Measurements from ENCODE around the gene PLEKHJ1. TPM values are rescaled to one million over a fixed set of nuclear protein-coding genes. Genes with fewer than 3 reads are reported as not detected.

The PLEKHJ1 gene
- total RNA-seq, 3 donors from 2014 or later: 44.6 to 52.8 (median 47.4) TPM

GRCh38 chr19:2239771-2240770 is 3.9 kb upstream of the PLEKHJ1 start:
- TF ChIP-seq CTCF (IDR thresholded peaks at IDR 0.05) (no peak), POLR2AphosphoS5 (IDR thresholded peaks at IDR 0.05) (no peak), POLR2A (IDR thresholded peaks at IDR 0.05) (no peak)
- intact Hi-C loops (cut with DNase I; ENCODE audit: low total_unique reads): loop anchor here (5.0 kb wide), 1 partner anchor 32 kb away; no protein-coding TSS in a partner anchor
- peaks cover 18 to 33% of the 10 kb centered on the region in 2 donors for H3K4me1 ChIP-seq
- peaks cover 8% of the 10 kb centered on the region for H3K36me3 ChIP-seq
- no peak for DNase-seq (ENCODE audit: low spot score in 2 of 2)
- no peaks in the 10 kb centered on the region for H3K27me3 ChIP-seq
- peak overlapping the region; percentile 34 to 67 (median 46) for H3K4me3 ChIP-seq
- H3K27ac ChIP-seq: peak overlapping the region; percentile 75 to 82
- no peaks in the 10 kb centered on the region for H3K9me3 ChIP-seq

DNA sequence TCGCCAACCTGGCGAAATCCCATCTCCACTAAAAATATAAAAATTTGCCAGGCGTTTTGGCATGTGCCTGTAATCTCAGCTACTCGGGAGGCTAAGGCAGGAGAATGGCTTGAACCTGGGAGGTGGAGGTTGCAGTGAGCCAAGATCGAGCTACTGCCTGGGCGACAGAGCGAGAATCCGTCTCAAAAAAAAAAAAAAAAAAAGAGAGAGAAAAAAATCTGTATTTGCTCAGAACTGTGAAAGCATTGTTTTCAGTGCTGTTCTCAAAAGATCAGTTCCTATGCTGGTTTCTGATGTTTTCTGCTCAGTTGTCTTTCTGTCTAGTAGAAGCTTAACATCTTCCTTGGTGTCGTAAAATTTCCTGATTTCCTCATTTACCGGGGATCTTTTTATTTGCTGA is 3.0 kb upstream of the PLEKHJ1 start:
- H3K4me1 ChIP-seq: peaks cover 18 to 37% of the 10 kb centered on the region in 2 donors
- peaks cover 5% of the 10 kb centered on the region for H3K36me3 ChIP-seq
- no peak for TF ChIP-seq POLR2A (IDR thresholded peaks at IDR 0.05)
- no peak for TF ChIP-seq CTCF (IDR thresholded peaks at IDR 0.05)
- no peak for TF ChIP-seq POLR2AphosphoS5 (IDR thresholded peaks at IDR 0.05)
- H3K27ac ChIP-seq: peak overlapping the region in 1 of 2 donors; percentile 82
- no peak for DNase-seq (ENCODE audit: low spot score in 2 of 2)
- no peaks in the 10 kb centered on the region for H3K9me3 ChIP-seq
- intact Hi-C loops (cut with DNase I; ENCODE audit: low total_unique reads): loop anchor here (5.0 kb wide), 1 partner anchor 33 kb away; no protein-coding TSS in a partner anchor
- peak overlapping the region in 1 of 3 donors; percentile 18 for H3K4me3 ChIP-seq
- no peaks in the 10 kb centered on the region for H3K27me3 ChIP-seq

GRCh38 chr19:2237869-2238153 is 1.7 kb upstream of the PLEKHJ1 start:
- TF ChIP-seq POLR2AphosphoS5 (IDR thresholded peaks at IDR 0.05) (no peak), CTCF (IDR thresholded peaks at IDR 0.05) (no peak), POLR2A (IDR thresholded peaks at IDR 0.05) (no peak)
- H3K9me3 ChIP-seq: no peaks in the 10 kb centered on the region
- H3K4me3 ChIP-seq: peak overlapping the region; percentile 84 to 95 (median 85)
- no peak for DNase-seq (ENCODE audit: low spot score in 2 of 2)
- H3K27me3 ChIP-seq: no peaks in the 10 kb centered on the region
- peaks cover 18 to 37% of the 10 kb centered on the region in 2 donors for H3K4me1 ChIP-seq
- peak overlapping the region; percentile 21 to 99 for H3K27ac ChIP-seq
- intact Hi-C loops (cut with DNase I; ENCODE audit: low total_unique reads): loop anchor here (5.0 kb wide), 1 partner anchor 34 kb away; no protein-coding TSS in a partner anchor
- no peaks in the 10 kb centered on the region for H3K36me3 ChIP-seq

DNA sequence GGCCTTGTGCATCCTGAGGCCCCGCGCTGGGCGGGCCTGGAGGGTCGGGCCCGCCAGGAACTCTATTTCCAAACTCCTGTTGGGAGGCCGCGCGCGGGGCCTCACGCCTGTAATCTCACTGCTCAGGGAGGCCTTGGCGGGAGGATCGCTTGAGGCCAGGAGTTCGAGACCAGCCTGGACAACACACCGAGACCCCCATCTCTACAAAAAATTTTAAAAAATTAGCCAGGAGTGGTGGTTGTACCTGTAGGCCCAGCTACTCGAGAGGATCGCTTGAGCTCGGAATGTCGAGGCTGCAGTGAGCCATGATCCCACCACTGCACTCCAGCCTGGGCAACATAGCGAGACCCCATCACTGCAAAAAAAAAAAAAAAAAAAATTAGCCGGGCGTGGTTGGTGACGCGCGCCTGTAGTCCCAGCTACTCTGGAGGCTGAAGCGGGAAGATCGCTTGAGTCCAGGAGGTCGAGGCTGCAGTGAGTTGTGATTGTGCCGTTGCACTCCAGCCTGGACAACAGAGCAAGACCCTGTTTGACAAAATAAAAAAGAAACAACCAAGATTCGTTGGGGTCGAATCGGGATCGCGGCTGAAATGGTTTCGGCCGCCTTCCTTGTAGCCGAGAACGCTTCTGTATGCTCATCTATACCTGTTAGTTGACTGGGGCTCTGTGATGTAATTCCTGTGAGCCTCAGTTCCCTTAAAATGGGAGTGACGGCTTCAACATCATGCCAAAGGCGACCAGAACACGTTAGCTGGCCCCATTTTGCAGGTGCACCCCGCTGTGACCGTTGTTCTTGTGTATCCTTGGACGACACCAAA is 1.1 kb upstream of the PLEKHJ1 start:
- Histone ChIP-seq H3K9me3 (no peaks in the 10 kb centered on the region), H3K4me1 (peaks cover 18 to 37% of the 10 kb centered on the region in 2 donors), H3K4me3 (peak overlapping the region; percentile 84 to 95 (median 85)), H3K36me3 (no peaks in the 10 kb centered on the region), H3K27me3 (no peaks in the 10 kb centered on the region), H3K27ac (peak overlapping the region; percentile 99)
- TF ChIP-seq POLR2A (IDR thresholded peaks at IDR 0.05) (peak; percentile 3), CTCF (IDR thresholded peaks at IDR 0.05) (no peak)
- intact Hi-C loops (cut with DNase I; ENCODE audit: low total_unique reads): loop anchor here (5.0 kb wide), 1 partner anchor 35 kb away; no protein-coding TSS in a partner anchor
- no peak for DNase-seq (ENCODE audit: low spot score in 2 of 2)
